ENCODE measurements around the gene KANSL1L. TPM values are rescaled to one million over a fixed set of nuclear protein-coding genes. Genes with fewer than 3 reads are reported as not detected.

Gene KANSL1L
- polyA plus RNA-seq, 1 of the 3 experiments (the other 2 are of a cell fraction): 5.5 TPM

DNA sequence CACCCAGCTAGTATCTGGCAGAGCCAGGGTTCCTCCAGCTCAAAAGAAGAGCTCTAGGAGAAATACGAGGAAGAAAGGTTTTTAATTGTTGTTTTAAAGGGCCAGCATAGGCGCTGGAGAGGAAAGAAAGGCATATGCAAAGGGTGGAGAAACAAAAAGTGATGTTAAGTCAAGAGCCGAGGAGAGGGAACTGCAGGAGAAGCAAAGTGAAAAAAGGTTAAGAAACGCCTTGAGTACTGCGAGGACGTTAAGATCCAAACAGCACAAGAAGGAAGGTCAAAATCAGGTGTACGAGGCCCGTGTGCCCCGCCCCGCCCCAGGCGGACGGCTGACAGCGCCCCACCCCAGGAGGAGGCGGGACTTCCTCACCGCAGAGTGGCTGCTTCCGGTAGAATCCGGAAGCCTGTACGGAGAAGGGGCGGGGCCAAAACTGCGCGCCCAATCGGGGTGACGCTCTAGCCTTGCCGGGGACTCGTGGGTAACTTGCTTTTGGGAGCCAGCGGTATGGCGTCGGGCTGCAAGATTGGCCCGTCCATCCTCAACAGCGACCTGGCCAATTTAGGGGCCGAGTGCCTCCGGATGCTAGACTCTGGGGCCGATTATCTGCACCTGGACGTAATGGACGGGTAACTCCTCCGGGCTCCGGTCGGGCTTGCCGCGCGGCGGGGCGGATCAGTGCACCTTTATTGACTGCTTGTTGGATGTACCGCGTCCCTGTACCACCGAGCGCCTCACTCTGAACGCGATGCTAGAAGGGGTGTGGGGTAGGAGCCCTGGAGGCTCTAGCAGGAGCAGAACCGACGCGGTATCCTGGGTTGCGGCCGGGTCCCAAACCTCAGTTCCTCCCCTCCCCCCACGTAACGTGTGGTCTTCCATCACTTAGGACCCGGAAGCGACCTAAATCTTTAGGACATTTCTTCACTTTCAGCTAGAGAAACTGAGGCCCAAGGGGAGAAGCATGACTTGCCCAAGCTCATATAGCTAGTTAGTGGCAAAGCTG, 168.8 kb downstream of the KANSL1L start, which contains the start of gene RPE (continued):
- peak; percentile 93 for TF ChIP-seq POLR2AphosphoS5 (IDR thresholded peaks at IDR 0.05; ENCODE audit: low read depth, low read length)
- TF ChIP-seq MXI1 (IDR thresholded peaks at IDR 0.05; ENCODE audit: low read depth, low read length): peak; percentile 87

DNA sequence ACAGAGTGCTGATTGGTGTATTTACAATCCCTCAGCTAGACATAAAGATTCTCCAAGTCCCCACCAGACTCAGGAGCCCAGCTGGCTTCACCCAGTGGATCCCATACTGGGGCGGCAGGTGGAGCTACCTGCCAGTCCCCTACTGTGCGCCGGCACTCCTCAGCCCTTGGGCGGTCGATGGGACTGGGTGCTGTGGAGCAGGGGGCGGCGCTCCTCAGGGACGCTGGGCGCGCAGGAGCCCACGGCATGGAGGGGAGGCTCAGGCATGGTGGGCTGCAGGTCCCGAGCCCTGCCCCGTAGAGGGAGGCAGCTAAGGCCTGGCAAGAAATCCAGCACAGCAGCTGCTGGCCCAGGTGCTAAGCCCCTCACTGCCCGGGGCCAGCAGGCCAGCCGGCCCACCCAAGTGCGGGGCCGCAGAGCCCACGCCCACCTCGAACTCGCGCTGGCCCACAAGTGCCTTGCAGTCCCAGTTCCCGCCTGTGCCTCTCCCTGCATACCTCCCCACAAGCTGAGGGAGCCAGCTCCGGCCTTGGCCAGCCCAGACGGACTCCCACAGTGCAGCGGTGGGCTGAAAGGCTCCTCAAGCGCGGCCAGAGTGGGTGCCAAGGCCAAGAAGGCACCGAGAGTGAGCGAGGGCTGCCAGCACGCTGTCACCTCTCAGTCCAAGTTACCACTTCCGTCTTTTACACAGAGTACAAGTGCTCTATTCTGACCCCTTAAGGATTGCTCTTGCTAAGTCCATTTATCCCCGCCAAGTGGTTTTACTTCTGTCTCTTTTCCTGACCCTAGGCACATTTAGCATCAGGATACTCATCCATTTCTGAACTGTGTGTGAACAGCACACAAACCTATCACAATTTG, 170.5 kb downstream of the KANSL1L start:
- POLR2A ChIA-PET: no interaction called here

GRCh38 chr2:209998596-209998995, 172.6 kb downstream of the KANSL1L start:
- Histone ChIP-seq H3K9me3 (no peaks in the 10 kb centered on the region), H3K4me2 (no peak overlapping the region), H4K20me1 (ENCODE audit: insufficient read depth) (peaks cover under 1% of the 10 kb centered on the region; the same call in 1 of the 2 replicates), H3K9ac (no peak overlapping the region), H3K36me3 (replicated peaks in 1 of 2; ENCODE audit: control insufficient read depth in 1 of 2, insufficient read depth in 2 of 2, low read length in 1 of 2) (no peaks in the 10 kb centered on the region), H3K27me3 (ENCODE audit: insufficient read depth) (no peaks in the 10 kb centered on the region), H3K27ac (ENCODE audit: low read depth in 2 of 2, low read length in 1 of 2) (no peak overlapping the region), H3K4me3 (ENCODE audit: low read depth in 2 of 2, low read length in 1 of 2) (no peak overlapping the region), H3F3A (replicated peaks; ENCODE audit: insufficient read depth) (no peaks in the 10 kb centered on the region), H3K79me2 (ENCODE audit: insufficient read depth) (peaks cover 12% of the 10 kb centered on the region), H3K9me2 (no peaks in the 10 kb centered on the region), H2AFZ (ENCODE audit: low read depth) (no peak overlapping the region), H3K4me1 (ENCODE audit: control insufficient read depth in 1 of 2, insufficient read depth in 2 of 2, low read depth in 1 of 2, low read length in 1 of 2) (peaks cover 0 to 4% of the 10 kb centered on the region in 2 experiments; a peak in 2 of 4 replicates)
- POLR2A ChIA-PET: no interaction called here
- TF ChIP-seq RAD21 (IDR thresholded peaks at IDR 0.05; ENCODE audit: low read length): no peak
- TF ChIP-seq USF1 (IDR thresholded peaks at IDR 0.05; ENCODE audit: borderline replicate concordance, low read depth): no peak
- TF ChIP-seq FOSL2 (IDR thresholded peaks at IDR 0.05; ENCODE audit: borderline replicate concordance, low read depth): no peak
- WGBS (ENCODE audit: low lambda C conversion rate): 83% methylated on average over 1 of the region's 1 CpG
- no peak for DNase-seq
- CTCF ChIA-PET: interaction anchor here (0.6 to 1.6 kb wide), 6 partner anchors 9 to 871 kb away, joined by 3 to 4 read pairs (median 3); no protein-coding TSS in a partner anchor

More for the DNA sequence above, 170.5 kb downstream of the KANSL1L start:
- Histone ChIP-seq H3K27ac (ENCODE audit: low read depth in 2 of 2, low read length in 1 of 2) (no peak overlapping the region), H3K9me2 (no peaks in the 10 kb centered on the region), H3K9ac (no peak overlapping the region), H3K79me2 (ENCODE audit: insufficient read depth) (peaks cover 33% of the 10 kb centered on the region), H3K36me3 (replicated peaks in 1 of 2; ENCODE audit: control insufficient read depth in 1 of 2, insufficient read depth in 2 of 2, low read length in 1 of 2) (peaks cover 6 to 18% of the 10 kb centered on the region in 2 experiments), H3K27me3 (ENCODE audit: insufficient read depth) (no peaks in the 10 kb centered on the region), H3K9me3 (no peaks in the 10 kb centered on the region), H3K4me1 (ENCODE audit: control insufficient read depth in 1 of 2, insufficient read depth in 2 of 2, low read depth in 1 of 2, low read length in 1 of 2) (peaks cover 7 to 17% of the 10 kb centered on the region in 2 experiments), H4K20me1 (ENCODE audit: insufficient read depth) (peaks cover 17% of the 10 kb centered on the region), H3K4me3 (ENCODE audit: low read depth in 2 of 2, low read length in 1 of 2) (no peak overlapping the region), H3K4me2 (no peak overlapping the region), H2AFZ (ENCODE audit: low read depth) (no peak overlapping the region), H3F3A (replicated peaks; ENCODE audit: insufficient read depth) (no peaks in the 10 kb centered on the region)
- TF ChIP-seq NFIC (IDR thresholded peaks at IDR 0.05; ENCODE audit: borderline replicate concordance): no peak
- TF ChIP-seq CHD2 (IDR thresholded peaks at IDR 0.05; ENCODE audit: low read length, partially characterized antibody): no peak
- TF ChIP-seq, protein P1, sequence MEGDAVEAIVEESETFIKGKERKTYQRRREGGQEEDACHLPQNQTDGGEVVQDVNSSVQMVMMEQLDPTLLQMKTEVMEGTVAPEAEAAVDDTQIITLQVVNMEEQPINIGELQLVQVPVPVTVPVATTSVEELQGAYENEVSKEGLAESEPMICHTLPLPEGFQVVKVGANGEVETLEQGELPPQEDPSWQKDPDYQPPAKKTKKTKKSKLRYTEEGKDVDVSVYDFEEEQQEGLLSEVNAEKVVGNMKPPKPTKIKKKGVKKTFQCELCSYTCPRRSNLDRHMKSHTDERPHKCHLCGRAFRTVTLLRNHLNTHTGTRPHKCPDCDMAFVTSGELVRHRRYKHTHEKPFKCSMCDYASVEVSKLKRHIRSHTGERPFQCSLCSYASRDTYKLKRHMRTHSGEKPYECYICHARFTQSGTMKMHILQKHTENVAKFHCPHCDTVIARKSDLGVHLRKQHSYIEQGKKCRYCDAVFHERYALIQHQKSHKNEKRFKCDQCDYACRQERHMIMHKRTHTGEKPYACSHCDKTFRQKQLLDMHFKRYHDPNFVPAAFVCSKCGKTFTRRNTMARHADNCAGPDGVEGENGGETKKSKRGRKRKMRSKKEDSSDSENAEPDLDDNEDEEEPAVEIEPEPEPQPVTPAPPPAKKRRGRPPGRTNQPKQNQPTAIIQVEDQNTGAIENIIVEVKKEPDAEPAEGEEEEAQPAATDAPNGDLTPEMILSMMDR (IDR thresholded peaks at IDR 0.05): no peak
- no peak for TF ChIP-seq TCF12 (IDR thresholded peaks at IDR 0.05)
- TF ChIP-seq FOXJ3 (CRISPR knock-in tag; IDR thresholded peaks at IDR 0.05): no peak
- TF ChIP-seq RFX5 (IDR thresholded peaks at IDR 0.05; ENCODE audit: low read length): no peak
- TF ChIP-seq TAF1 (IDR thresholded peaks at IDR 0.05; ENCODE audit: borderline replicate concordance, low read depth, low read length): no peak
- TF ChIP-seq SIN3A (IDR thresholded peaks at IDR 0.05; ENCODE audit: borderline replicate concordance, low read depth, low read length): no peak
- no peak for TF ChIP-seq FOXM1 (IDR thresholded peaks at IDR 0.05; ENCODE audit: low read depth)
- TF ChIP-seq ELF1 (IDR thresholded peaks at IDR 0.05): no peak
- DNase-seq: no peak
- CTCF ChIA-PET: interaction anchor here (1.1 kb wide), 1 partner anchor 22 kb away, joined by 3 read pairs; no protein-coding TSS in a partner anchor
- 98% methylated on average over 22 of the region's 32 CpGs for WGBS (ENCODE audit: low lambda C conversion rate)
